Kidney tubule cell (primary cell): ENCODE data around the gene PUS1.
A peak's percentile ranks its signal among the peaks of the same experiment; 100 is the strongest.
"Not testable (repeated sequence)": the region's sequence is repeated elsewhere in the genome, so short reads cannot be mapped to it uniquely, and the experiment has no call there.

ENCODE experiments used
- DNase-seq: peaks from one replicate; pipeline ENCODE4 v3.0.0-alpha.2; 2018; ENCODE audit warnings: low spot score

The PUS1 gene

GRCh38 chr12:131928711-131929580 is at the start of gene PUS1:
Gene PUS1, plus strand, starts transcription at chr12:131929276. Its CDS starts 447 bp downstream, at chr12:131929723.
- peak; percentile 96 for DNase-seq

- no peak for DNase-seq
Observed at GRCh38 chr12:131882804-131883520, 46.1 kb upstream of the PUS1 start.

DNA sequence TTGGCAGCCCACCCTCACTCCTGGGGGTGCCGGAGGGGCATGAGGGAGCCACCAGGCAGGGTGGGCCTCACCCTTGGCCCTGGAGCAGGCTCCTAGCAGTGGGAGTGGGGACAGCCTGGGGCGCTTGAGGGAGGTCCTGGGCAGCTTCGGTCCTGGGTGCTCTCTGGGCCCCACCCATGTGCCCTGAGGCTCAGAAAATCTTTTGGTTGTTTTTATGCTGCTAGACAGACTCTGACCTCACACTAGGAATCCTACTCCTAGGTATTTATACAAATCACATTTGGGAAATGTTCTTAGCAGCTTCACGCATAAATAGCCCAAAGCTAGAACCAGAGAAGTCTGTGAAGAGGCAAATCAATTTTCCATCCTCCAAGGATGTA is 45.6 kb upstream of the PUS1 start:
- DNase-seq: no peak

- not testable (repeated sequence) for DNase-seq
Observed at GRCh38 chr12:131885076-131885475, 44.0 kb upstream of the PUS1 start.

DNA sequence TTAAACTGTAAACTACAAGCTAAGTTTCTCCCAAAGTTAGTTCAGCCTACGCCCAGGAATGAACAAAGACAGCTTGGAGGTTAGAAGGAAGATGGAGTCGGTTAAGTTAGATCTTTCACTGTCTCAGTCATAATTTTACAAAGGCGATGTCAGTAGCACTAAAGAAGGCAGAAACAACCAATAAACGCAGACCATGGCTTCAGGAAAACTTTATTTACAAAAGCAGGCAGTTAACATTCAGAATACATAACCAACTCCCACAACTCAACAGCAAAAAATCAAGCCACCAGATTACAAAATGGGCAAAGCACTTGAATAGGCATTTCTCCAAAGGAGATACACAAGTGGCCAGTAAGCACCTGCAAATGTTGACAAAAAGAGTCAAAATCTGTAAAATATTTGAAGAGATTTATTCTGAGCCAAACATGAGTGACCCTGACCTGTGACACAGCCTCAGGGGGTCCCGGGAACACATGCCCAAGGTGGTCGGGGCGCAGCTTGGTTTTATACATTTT is 43.5 kb upstream of the PUS1 start:
- DNase-seq: no peak

- not testable (repeated sequence) for DNase-seq
Observed at GRCh38 chr12:131891722-131892121, 37.4 kb upstream of the PUS1 start.

GRCh38 chr12:131892711-131893604 is 36.1 kb upstream of the PUS1 start:
- DNase-seq: no peak

DNA sequence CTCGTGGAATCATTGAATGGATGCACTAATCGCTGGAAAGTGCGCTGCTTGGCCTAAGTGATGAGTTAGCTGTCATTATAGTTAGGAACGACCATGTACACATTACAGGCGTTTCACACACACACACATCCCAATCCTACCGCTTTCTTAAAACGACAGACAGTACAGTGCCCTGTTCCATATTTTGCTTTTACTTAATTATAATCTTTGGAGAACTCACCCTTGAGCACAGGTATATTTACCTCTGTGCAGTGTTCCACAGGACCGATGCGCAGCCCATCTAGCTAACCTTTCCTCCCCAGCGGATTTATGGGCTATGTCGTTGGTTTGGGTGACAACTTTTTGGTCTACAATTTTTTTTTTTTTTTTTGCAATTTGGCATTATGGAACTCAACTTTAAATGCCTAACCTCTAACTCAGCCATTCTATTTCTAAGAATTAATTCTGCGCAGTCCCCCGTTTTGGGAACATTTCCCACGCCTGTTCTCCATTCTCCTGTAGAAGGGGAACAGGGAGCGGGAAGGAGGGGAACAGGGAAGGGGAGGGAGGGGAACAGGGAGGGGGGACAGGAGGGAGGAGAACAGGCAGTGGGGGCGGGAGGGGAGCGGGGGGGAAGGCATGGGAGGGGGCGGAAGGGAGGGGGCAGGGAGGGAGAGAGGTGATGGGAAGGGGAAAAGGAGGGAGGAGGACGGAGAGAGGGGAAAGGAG is 35.3 kb upstream of the PUS1 start:
- DNase-seq: no peak

- peak; percentile 89 for DNase-seq
Observed at GRCh38 chr12:131894313-131894860, 34.7 kb upstream of the PUS1 start, which contains the start of gene ULK1. Gene ULK1, plus strand, starts transcription at chr12:131894622. Its CDS starts 380 bp downstream, at chr12:131895002.

GRCh38 chr12:131894981-131895639 is 34.0 kb upstream of the PUS1 start:
- no peak for DNase-seq

- DNase-seq: no peak
Observed at GRCh38 chr12:131895640-131896079, 33.4 kb upstream of the PUS1 start.

- peak; percentile 87 for DNase-seq
Observed at GRCh38 chr12:131896080-131896810, 32.8 kb upstream of the PUS1 start.

- no peak for DNase-seq
Observed at GRCh38 chr12:131896811-131897270, 32.2 kb upstream of the PUS1 start.

DNA sequence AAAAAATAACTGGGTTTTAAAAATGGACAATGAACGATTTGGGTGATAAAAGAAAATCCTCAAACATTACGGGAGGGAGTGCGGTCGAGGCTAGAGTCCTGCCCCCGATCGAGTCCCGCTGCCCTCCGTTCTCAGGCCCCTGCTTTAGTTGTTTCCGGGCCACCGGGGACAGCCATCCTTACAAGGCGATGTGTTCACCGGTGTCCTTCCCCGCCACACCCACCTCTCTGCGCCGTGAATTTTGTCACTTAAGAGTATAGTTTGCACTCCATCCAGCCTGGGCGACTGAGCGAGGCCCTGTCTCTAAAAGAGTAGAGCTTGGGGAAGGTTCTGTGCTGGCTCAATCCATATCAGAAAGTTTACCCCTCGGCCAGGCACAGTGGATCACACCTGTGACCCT is 31.8 kb upstream of the PUS1 start:
- no peak for DNase-seq

DNA sequence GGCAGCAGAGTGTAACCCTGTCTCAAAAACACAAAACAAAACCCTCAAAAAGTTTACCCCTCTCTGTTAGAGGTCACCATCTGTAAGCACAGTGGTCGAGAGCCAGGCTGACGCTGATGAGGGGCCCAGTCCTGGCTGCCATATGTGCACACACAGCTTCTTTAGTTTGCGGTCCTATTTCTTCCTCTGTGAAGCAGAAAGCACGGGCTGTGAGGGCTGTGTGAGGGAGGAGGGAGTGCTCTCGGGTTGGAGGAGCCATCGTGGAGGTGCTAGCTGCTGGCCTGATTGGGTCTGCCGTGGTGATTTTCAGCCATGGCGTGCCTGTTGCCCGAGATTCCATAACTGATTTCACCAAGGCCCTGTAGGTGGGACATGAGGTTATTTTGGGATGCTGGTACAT is 31.2 kb upstream of the PUS1 start:
- DNase-seq: no peak

GRCh38 chr12:131900397-131900796 is 28.7 kb upstream of the PUS1 start:
- peak; percentile 39 for DNase-seq

DNA sequence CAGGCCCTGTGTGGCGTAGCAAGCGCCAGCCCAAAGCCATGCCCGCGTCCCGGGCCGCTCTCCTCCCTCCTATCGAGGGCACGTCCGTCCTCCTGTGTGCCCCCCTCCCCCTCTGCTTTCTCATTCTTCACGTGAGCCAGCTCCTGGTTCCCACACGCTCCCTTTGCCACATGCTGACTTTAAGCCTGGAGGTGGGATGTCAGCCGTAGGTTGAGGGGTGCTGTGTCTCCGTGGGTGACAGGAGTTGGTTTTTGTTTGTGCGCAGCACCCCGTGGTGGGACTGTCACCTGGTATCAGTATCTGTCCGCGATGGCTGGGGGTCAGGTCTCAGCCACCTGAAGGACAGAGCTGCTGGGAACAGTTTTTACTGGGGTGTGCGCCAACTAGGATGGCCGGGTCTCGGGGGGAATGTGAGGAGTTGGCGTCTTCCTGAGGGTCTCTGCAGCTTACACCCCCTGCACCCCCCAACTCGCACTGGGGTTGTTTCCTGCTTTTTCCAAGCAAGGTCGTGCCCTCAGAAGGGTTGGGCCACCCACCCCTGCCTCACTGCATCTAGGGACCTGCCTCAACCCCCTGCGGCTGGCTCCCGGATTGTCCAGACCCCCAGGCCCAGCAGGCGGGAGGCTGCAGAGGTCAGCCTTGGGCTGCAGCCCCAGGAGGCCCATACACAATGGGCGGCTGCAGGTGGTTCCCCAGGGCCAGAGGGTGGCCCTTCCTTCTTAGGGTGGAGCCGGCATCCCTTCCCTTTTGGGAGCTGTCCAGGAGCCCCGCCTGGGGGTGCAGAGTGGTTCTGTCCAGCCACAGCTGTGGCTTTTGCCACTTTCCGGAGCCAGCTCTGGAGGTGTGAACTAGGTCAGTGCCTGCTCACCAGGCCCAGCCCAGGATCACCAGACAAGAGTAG is 27.4 kb upstream of the PUS1 start:
- no peak for DNase-seq
